GM12865 (cell line): ENCODE data around the gene SDK2.

Source experiments
- DNase-seq: peaks from one replicate; pipeline ENCODE4 v3.0.0; 2010; ENCODE audit warnings: low read depth
- H3K4me3 ChIP-seq: 2 replicates; pipeline ENCODE4 v1.5.1; 2011; ENCODE audit warnings: mild to moderate bottlenecking, low read depth, low read length, control low read depth
- TF ChIP-seq, protein P1 (sequence below): IDR thresholded peaks from 2 replicates; pipeline ENCODE4 v1.5.1; 2011; ENCODE audit warnings: low read length, control low read depth, low read depth, inconsistent platforms; ENCODE audit not compliant: insufficient read depth; ENCODE audit errors: missing control alignments

Gene SDK2

DNA sequence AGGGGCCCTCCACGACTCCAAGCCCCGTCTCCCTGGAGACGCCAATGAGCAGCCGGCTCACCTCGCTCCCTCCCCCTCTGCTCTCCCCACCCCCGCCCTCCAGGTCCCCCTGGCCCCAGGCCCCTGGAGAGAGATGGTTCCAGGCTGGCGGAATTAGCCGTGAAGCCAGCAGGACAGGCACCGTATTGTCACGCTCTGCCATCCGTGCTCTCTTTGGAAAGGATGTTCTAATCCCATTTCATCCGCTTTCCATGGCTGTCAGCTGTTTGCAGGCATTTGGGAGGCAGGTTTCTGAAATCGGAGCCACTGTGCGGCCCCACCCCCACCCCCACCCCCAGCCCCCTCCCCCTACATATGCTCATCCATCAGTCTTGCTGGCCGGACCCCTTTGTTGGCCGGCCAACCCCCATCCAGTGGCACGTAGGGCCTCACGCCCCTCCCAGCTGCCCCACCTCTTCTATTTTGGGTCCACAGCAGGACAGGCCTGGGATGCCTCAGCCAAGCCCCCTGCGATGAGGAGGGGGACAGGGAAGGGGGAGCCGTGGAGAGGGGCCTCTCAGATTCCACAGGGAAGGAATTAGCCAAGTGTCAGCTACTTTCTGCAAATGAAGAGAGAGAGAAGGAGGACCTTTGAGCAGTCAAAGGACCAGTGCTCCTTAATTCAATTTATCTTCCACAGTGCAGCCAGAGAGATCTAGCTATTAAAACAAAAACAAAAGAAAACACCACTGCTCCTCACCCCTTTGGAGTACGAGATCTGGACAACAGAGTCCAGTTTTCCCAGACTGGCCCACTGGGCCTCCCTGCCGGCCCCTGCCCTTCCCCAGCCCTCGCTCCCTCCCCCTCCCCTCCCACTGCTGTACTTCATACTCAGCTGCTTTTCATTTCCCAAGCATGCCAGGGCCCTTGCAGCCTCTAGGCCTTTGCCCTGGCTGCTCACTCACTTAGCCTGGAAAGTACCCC, 30.7 kb downstream of the SDK2 start:
- no peak overlapping the region for H3K4me3 ChIP-seq
- no peak for DNase-seq
- TF ChIP-seq, protein P1, sequence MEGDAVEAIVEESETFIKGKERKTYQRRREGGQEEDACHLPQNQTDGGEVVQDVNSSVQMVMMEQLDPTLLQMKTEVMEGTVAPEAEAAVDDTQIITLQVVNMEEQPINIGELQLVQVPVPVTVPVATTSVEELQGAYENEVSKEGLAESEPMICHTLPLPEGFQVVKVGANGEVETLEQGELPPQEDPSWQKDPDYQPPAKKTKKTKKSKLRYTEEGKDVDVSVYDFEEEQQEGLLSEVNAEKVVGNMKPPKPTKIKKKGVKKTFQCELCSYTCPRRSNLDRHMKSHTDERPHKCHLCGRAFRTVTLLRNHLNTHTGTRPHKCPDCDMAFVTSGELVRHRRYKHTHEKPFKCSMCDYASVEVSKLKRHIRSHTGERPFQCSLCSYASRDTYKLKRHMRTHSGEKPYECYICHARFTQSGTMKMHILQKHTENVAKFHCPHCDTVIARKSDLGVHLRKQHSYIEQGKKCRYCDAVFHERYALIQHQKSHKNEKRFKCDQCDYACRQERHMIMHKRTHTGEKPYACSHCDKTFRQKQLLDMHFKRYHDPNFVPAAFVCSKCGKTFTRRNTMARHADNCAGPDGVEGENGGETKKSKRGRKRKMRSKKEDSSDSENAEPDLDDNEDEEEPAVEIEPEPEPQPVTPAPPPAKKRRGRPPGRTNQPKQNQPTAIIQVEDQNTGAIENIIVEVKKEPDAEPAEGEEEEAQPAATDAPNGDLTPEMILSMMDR: no peak

DNA sequence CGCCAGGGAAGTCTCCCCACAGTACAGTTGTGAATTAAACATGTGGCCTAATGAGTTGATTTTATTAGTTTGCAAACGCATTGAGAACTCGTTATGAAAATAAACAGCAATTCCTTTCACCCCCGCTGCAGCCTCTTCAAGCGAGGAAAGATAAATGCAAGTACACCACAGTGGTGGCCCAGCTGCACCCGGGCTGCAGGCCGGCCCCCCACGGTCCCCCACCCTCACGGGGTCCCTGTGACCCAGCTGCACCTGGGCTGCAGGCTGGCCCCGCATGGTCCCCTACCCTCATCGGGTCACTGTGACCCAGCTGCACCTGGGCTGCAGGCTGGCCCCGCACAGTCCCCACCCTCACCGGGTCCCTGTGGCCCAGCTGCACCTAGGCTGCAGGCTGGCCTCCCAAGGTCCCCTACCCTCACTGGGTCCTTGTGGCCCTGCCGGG, 32.2 kb downstream of the SDK2 start:
- H3K4me3 ChIP-seq: no peak overlapping the region
- DNase-seq: no peak
- TF ChIP-seq, protein P1: no peak

DNA sequence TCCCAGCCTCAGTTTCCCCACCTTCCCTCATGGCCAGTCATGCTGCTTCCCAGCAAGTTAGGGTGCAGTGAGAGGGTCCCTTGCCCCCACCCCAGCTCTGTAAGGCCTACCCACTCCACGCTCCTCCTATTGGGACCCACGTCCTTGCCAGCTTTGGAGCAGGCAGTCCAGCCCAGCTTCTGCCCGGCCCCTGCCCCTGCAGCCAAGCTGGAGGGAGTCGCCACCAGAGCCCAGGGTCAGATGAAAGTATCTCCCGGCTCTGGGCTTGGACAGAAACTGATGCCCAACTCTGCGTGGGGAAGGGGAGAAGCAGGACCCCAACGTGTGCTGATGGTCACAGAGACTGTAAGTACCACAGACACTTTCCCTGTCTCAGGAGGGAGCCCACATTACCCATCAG, 32.6 kb downstream of the SDK2 start:
- no peak for DNase-seq
- TF ChIP-seq, protein P1: no peak
- no peak overlapping the region for H3K4me3 ChIP-seq

DNA sequence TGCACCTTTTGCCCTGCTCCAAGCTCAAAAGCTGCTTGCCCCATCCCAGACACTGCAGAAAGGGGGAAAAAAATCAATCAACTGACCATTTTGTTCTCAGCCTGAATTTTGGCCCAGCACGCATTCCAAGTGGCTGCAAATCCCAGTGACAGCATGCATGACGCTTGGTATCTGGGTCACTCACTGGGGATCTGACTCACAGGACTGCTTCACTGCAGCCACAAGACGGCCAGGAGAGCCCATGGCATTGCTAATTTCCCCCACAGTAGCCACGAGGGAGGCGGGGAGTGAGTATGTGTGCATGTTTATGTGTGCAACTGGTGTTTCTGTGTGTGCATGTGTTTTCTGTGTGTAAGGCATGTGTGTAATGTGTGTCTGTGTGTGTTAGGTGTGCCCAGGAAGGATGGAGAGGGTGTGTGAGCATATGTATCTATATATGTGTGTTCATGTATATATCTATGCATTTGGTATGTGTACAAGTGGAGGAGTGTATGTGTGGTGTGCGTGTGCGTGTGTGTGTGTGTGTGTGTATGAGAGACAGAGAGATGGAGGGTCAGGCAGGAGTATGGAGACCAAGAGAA, 33.8 kb downstream of the SDK2 start:
- no peak overlapping the region for H3K4me3 ChIP-seq
- TF ChIP-seq, protein P1: no peak
- DNase-seq: no peak

DNA sequence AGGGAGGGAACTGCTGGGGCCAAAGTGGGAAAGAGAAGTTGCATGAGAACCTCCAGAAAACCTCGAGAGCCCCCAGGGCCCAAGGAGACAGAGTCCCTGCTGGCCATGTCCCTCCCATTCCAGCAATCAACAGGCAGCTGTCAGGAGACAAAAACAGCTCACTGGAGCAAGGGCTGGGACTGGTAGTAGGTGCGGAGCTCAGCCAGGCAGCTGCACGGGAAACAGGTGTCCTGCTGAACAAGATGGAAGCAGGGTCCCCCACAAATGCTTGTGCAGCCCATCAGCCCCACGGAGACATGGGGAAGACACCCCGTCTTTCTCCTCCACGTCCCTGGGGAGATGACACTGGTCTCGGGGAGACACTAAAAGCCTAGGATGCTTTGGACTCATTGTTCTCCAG, 34.5 kb downstream of the SDK2 start:
- DNase-seq: no peak
- TF ChIP-seq, protein P1: no peak
- H3K4me3 ChIP-seq: no peak overlapping the region

DNA sequence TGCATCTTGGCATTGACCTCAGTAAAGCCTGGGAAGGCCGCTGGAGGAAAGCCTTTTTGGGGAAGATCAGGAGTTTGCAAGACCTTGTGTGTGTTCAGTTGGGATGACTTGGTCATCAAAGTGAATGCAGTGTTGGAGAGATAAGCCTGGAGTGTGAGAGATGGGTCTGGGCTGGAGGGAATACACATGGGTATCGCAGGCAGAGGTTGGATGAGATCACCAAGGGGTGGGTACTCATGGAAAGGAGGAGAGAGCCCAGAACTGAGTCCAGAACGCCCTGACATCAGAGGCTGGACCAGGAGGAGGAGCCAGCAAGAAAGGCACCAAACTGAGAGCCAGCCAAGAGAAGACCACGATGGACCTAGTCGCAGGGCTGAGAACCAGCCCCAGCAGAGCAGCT, 35.2 kb downstream of the SDK2 start:
- no peak overlapping the region for H3K4me3 ChIP-seq
- TF ChIP-seq, protein P1: no peak
- DNase-seq: no peak
